HL-60 (cell line): ENCODE data around the gene NUDT14.

Source experiments
- DNase-seq, 2 experiments: peaks; one replicate each; pipeline ENCODE4 v3.0.0-alpha.2; 2010 to 2020; ENCODE audit warnings: low read depth in 1 of 2, low spot score in 1 of 2
- H3K27ac ChIP-seq: fragments of 250-450 bp; sonication (Bioruptor Pico); replicated peaks from 2 replicates; pipeline ENCODE4 v1.5.1; 2020; ENCODE audit warnings: mild to moderate bottlenecking, moderate library complexity
- H3K27me3 ChIP-seq: fragments of 250-450 bp; sonication (Bioruptor Pico); 2 replicates; pipeline ENCODE4 v1.5.1; 2021; ENCODE audit warnings: mild to moderate bottlenecking, moderate library complexity; ENCODE audit not compliant: insufficient read depth, poor library complexity, severe bottlenecking
- H3K4me3 ChIP-seq: replicated peaks from 2 replicates; pipeline ENCODE4 v1.5.1; 2011; ENCODE audit warnings: mild to moderate bottlenecking, control low read depth, low read length; ENCODE audit not compliant: insufficient read depth
- CTCF ChIP-seq: IDR thresholded peaks from one replicate; pipeline ENCODE4 v1.5.1; 2011; ENCODE audit warnings: low read length, control low read depth, inconsistent platforms; ENCODE audit not compliant: insufficient read depth
- GABPA ChIP-seq: IDR thresholded peaks from 2 replicates; pipeline ENCODE4 v1.6.1; 2012; ENCODE audit warnings: low read depth
- POLR2AphosphoS5 ChIP-seq: IDR thresholded peaks from 2 replicates; pipeline ENCODE4 v1.6.1; 2012; ENCODE audit warnings: low read depth
- SPI1 ChIP-seq: IDR thresholded peaks from 2 replicates; pipeline ENCODE4 v1.6.1; 2012; ENCODE audit warnings: low read depth, mild to moderate bottlenecking, borderline replicate concordance
- TF ChIP-seq, protein P1 (sequence below): IDR thresholded peaks from 2 replicates; pipeline ENCODE4 v1.6.1; 2012; ENCODE audit warnings: low read depth; ENCODE audit not compliant: insufficient replicate concordance

The NUDT14 gene

DNA sequence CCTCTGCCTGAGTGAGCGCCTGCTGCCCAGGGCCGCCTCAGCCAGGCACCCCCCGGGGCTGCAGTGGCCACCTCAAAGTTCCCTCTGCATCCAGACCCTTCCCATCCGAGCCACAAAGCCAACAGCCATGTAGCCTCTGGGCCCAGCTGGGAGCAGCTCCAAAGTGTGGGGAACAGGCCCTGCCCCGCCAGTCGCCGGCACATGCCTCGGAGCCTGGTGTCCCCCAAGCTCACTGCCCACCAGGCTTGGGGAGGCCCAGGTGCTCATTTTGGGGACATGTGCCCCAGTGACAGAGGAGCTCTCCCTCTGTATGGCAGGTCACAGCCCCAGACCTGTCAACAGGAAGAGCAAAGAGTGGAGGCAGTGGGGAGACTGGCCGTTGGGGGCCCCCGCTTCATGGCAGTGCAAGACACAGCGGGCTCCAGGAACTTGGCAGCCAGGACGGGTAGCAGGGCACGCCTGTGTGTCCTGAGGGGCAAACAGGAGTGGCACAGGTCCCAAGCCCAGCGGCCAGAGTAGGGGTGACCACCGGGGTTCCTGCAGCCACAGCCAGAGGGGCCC lies 42.5 kb downstream of the NUDT14 start:
- H3K4me3 ChIP-seq: no peak overlapping the region
- TF ChIP-seq, protein P1, sequence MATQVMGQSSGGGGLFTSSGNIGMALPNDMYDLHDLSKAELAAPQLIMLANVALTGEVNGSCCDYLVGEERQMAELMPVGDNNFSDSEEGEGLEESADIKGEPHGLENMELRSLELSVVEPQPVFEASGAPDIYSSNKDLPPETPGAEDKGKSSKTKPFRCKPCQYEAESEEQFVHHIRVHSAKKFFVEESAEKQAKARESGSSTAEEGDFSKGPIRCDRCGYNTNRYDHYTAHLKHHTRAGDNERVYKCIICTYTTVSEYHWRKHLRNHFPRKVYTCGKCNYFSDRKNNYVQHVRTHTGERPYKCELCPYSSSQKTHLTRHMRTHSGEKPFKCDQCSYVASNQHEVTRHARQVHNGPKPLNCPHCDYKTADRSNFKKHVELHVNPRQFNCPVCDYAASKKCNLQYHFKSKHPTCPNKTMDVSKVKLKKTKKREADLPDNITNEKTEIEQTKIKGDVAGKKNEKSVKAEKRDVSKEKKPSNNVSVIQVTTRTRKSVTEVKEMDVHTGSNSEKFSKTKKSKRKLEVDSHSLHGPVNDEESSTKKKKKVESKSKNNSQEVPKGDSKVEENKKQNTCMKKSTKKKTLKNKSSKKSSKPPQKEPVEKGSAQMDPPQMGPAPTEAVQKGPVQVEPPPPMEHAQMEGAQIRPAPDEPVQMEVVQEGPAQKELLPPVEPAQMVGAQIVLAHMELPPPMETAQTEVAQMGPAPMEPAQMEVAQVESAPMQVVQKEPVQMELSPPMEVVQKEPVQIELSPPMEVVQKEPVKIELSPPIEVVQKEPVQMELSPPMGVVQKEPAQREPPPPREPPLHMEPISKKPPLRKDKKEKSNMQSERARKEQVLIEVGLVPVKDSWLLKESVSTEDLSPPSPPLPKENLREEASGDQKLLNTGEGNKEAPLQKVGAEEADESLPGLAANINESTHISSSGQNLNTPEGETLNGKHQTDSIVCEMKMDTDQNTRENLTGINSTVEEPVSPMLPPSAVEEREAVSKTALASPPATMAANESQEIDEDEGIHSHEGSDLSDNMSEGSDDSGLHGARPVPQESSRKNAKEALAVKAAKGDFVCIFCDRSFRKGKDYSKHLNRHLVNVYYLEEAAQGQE: no peak
- TF ChIP-seq GABPA: no peak
- TF ChIP-seq CTCF: no peak
- TF ChIP-seq SPI1: no peak
- TF ChIP-seq POLR2AphosphoS5: no peak
- DNase-seq: no peak
- no peaks in the 10 kb centered on the region for H3K27me3 ChIP-seq
- no peak overlapping the region for H3K27ac ChIP-seq

- H3K27me3 ChIP-seq: no peaks in the 10 kb centered on the region
- TF ChIP-seq SPI1 (no peak), POLR2AphosphoS5 (no peak), CTCF (no peak), GABPA (no peak)
- TF ChIP-seq, protein P1: no peak
- H3K27ac ChIP-seq: no peak overlapping the region
- DNase-seq: no peak
- no peak overlapping the region for H3K4me3 ChIP-seq
These were observed 43.0 kb downstream of the NUDT14 start for GRCh38 chr14:105138021-105138541.

GRCh38 chr14:105137481-105138020 lies 43.6 kb downstream of the NUDT14 start:
- H3K27ac ChIP-seq: no peak overlapping the region
- no peak overlapping the region for H3K4me3 ChIP-seq
- H3K27me3 ChIP-seq: no peaks in the 10 kb centered on the region
- DNase-seq: no peak
- TF ChIP-seq GABPA: no peak
- TF ChIP-seq SPI1: no peak
- TF ChIP-seq POLR2AphosphoS5: no peak
- no peak for TF ChIP-seq CTCF
- TF ChIP-seq, protein P1: no peak
